OCI-LY1 (cell line): Measurements from ENCODE around the gene MPZL1.

Source experiments
- EZH2 ChIP-seq: fragments of 200-600 bp; sonication (generic), shearing (Covaris generic); IDR thresholded peaks from 2 replicates; pipeline ENCODE4 v1.8.0; 2017; ENCODE audit warnings: borderline replicate concordance, mixed run types, mild to moderate bottlenecking, antibody characterized with exemption, low read length, moderate library complexity, mixed read lengths
- TF ChIP-seq, protein P1 (sequence below): fragments of 200-600 bp; sonication (generic), shearing (Covaris generic); IDR thresholded peaks from 2 replicates; pipeline ENCODE4 v1.5.1; 2017; ENCODE audit warnings: mild to moderate bottlenecking, antibody characterized with exemption, low read length, moderate library complexity, mixed read lengths

DNA sequence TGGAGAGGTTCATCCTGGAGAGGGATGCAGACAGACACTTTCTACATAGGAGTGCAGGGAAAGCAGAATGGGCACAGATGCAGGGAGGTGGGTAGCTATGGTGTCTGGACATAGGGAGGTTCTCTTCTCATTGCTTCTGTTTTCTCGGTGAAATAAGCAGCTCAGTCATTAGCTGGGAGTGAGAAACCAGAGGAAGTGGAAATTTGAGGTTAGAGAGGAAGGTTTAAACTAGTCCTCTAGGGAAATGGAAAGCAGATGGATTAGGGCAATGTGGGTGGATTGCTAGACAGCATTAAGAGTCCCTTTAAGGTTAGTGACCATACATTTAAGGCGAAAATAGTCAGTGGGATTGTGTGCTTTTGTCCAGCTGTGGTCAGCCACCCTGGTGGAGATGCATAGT is 39.6 kb downstream of the MPZL1 start:
- TF ChIP-seq, protein P1, sequence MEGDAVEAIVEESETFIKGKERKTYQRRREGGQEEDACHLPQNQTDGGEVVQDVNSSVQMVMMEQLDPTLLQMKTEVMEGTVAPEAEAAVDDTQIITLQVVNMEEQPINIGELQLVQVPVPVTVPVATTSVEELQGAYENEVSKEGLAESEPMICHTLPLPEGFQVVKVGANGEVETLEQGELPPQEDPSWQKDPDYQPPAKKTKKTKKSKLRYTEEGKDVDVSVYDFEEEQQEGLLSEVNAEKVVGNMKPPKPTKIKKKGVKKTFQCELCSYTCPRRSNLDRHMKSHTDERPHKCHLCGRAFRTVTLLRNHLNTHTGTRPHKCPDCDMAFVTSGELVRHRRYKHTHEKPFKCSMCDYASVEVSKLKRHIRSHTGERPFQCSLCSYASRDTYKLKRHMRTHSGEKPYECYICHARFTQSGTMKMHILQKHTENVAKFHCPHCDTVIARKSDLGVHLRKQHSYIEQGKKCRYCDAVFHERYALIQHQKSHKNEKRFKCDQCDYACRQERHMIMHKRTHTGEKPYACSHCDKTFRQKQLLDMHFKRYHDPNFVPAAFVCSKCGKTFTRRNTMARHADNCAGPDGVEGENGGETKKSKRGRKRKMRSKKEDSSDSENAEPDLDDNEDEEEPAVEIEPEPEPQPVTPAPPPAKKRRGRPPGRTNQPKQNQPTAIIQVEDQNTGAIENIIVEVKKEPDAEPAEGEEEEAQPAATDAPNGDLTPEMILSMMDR = no peak
- TF ChIP-seq EZH2 = no peak
